HG02973 (cell line): Measurements from ENCODE around the gene R3HCC1L.
A peak's percentile ranks its signal among the peaks of the same experiment; 100 is the strongest.
"Not testable (repeated sequence)": the region's sequence is repeated elsewhere in the genome, so short reads cannot be mapped to it uniquely, and the experiment has no call there.

Source experiments
- ATAC-seq: cut with Tn5 transposase; IDR thresholded peaks from one replicate; pipeline ENCODE4 v1.9.1; 2021; ENCODE audit warnings: moderate library complexity; ENCODE audit not compliant: unreplicated experiment

The R3HCC1L gene

GRCh38 chr10:98128802-98129201 is 5.7 kb upstream of the R3HCC1L start:
- no peak for ATAC-seq

- ATAC-seq, result no peak
Measured at GRCh38 chr10:98131619-98132018, 2.8 kb upstream of the R3HCC1L start.

- peak; percentile 37 for ATAC-seq
Measured at GRCh38 chr10:98133075-98133752, 1.2 kb upstream of the R3HCC1L start.

GRCh38 chr10:98134117-98134430 is 383 bp upstream of the R3HCC1L start:
- ATAC-seq, result no peak

- no peak for ATAC-seq
Measured at GRCh38 chr10:98135222-98135899, 904 bp downstream of the R3HCC1L start.

GRCh38 chr10:98136775-98137174 is 2.3 kb downstream of the R3HCC1L start:
- ATAC-seq, result not testable (repeated sequence)

- ATAC-seq, result no peak
Measured at GRCh38 chr10:98138031-98138430, 3.6 kb downstream of the R3HCC1L start.

- no peak for ATAC-seq
Measured at GRCh38 chr10:98139431-98139830, 5.0 kb downstream of the R3HCC1L start.

- ATAC-seq, result no peak
Measured at GRCh38 chr10:98141484-98142073, 7.1 kb downstream of the R3HCC1L start.

- no peak for ATAC-seq
Measured at GRCh38 chr10:98144985-98145384, 10.5 kb downstream of the R3HCC1L start.

- ATAC-seq, result no peak
Measured at GRCh38 chr10:98149858-98150257, 15.4 kb downstream of the R3HCC1L start.

- ATAC-seq, result no peak
Measured at GRCh38 chr10:98150544-98150943, 16.1 kb downstream of the R3HCC1L start.

- ATAC-seq, result not testable (repeated sequence)
Measured at GRCh38 chr10:98152778-98153177, 18.3 kb downstream of the R3HCC1L start.

GRCh38 chr10:98153213-98153958 is 18.9 kb downstream of the R3HCC1L start:
- ATAC-seq, result not testable (repeated sequence)

- ATAC-seq, result no peak
Measured at GRCh38 chr10:98154076-98154475, 19.6 kb downstream of the R3HCC1L start.

GRCh38 chr10:98158576-98158975 is 24.1 kb downstream of the R3HCC1L start:
- ATAC-seq, result no peak

- no peak for ATAC-seq
Measured at GRCh38 chr10:98163941-98164340, 29.5 kb downstream of the R3HCC1L start.

- peak; percentile 63 for ATAC-seq
Measured at GRCh38 chr10:98167191-98167590, 32.7 kb downstream of the R3HCC1L start.

GRCh38 chr10:98168147-98168546 is 33.7 kb downstream of the R3HCC1L start:
- ATAC-seq, result no peak

- no peak for ATAC-seq
Measured at GRCh38 chr10:98168766-98169165, 34.3 kb downstream of the R3HCC1L start.

GRCh38 chr10:98169379-98169778 is 34.9 kb downstream of the R3HCC1L start:
- no peak for ATAC-seq
